ENCODE results near the gene CBX4.

The CBX4 gene

GRCh38 chr17:79830303-79830702, 8.9 kb downstream of the CBX4 start:
- no peak for DNase-seq (ENCODE audit: low read depth, low spot score)

DNA sequence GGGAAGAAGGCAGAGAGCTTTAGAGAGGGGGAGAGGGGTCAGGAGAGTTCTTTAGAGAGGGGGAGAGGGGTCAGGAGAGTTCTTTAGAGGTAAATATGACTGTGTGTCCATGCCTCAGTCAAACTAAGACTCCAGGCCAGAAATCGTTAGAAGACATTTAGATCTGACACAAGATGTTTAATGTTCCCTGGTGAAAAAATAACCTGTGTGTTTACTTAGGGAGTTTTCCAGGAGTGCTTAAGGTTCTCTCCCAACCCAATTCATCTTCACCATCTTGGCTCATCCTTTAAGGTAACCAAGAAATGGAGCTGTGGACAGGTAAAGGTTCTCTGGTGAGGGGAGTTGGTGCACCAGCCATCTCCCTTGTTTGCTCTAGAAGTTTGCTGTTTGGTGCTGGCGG, 9.8 kb downstream of the CBX4 start:
- DNase-seq (ENCODE audit: low read depth, low spot score), result no peak

DNA sequence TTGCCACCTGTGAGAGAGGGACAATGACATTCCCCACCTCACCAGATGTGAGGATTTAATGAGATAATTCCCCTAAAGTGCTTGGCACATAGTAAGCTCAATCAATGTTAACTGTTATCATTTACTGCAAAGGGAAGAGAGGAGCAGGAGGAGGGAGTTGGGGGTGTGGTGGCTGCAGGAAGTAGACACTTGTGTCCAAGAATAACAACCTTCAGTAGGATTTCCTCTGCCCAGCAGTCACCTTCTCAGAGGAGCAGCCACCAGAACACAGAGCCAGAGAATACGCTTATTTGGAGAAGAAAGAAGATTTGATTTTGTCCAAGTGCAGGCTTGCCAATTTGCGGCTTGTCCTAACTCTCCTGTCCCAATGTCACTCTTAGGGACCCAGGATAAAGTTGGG, 10.2 kb downstream of the CBX4 start:
- no peak for DNase-seq (ENCODE audit: low read depth, low spot score)

DNA sequence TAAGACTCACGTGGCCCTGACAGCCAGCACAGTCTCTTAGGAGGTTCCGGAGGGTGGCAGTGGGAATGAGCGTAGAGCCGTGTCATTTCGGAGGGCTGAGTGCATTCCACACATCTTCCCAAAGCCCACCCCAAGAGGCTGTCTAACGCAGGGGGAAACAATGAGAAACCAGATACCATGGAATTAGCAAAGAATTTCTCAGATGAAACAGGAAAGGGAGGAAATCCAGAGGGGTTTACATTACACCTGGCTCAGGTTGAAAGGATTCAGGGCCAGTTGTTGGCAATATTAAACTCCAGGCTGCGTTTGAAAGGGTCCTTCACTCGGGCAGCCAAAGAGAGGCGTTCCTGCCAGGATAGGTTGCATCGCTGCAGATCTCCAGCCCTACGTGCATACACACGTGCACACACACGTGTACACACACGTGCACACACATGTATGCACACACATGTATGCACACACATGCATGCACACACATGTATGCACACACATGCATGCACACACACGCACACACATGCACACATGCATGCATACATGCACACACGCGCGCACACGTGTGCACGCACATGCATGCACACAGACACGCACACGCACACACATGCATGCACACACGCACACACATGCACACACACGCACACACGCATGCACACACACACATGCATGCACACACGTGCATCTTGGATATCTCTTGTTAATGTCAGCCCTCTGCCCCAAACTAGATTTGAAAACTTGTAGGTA, 12.2 kb downstream of the CBX4 start:
- DNase-seq (ENCODE audit: low read depth, low spot score), result no peak

- DNase-seq (ENCODE audit: low read depth, low spot score), result no peak
Observed at GRCh38 chr17:79826204-79826680, 13.0 kb downstream of the CBX4 start.

DNA sequence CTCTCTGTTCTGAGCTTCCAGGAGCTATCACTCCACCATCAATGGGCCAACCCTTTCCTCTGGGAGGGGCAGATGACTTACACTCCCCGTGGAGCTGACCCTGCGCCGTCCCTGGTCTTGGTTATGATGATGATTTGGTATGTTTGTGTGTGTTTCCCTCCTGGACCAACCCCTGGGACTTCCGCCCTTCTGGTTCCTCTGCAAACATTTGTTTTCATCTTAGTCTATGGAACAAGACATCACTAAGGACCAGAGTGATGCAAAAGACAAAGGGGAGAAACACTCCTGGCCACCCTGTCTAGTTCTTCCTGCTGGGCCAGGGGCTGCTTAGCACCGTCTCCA, 13.7 kb downstream of the CBX4 start:
- DNase-seq (ENCODE audit: low read depth, low spot score), result no peak

DNA sequence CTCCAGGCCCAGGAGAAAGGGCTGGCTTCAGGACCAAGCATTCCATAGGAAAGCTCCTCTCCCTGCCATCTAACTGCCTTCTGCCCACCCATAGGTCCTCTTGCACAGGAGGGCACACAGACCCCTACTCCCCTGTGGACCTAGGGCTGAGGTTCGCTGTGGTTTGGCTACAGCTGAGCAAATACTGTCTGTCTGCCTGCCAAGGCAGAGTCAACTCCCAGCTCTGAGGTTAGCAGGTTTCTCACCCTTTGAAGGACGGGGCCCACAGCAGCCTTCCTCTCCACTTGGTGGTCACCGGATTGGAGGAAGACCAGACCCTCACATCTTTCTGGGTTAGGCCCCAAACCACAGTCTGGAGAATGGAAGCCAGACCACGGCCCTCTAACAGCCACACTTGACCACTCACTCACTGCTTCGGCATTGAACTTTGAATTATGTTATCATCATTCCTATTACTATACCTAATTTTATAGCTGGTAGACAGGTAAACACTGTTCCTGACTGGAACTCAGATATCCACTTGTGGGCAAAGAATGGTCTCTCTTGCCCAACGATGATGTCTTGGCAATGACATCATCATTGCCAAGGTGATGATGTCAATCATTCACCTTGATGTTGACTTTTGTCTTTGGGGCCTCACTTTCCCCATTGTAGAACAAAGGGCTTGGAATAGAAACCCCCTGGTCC, 14.2 kb downstream of the CBX4 start:
- DNase-seq (ENCODE audit: low read depth, low spot score), result no peak

- DNase-seq (ENCODE audit: low read depth, low spot score), result no peak
Observed at GRCh38 chr17:79824234-79824633, 15.0 kb downstream of the CBX4 start.

DNA sequence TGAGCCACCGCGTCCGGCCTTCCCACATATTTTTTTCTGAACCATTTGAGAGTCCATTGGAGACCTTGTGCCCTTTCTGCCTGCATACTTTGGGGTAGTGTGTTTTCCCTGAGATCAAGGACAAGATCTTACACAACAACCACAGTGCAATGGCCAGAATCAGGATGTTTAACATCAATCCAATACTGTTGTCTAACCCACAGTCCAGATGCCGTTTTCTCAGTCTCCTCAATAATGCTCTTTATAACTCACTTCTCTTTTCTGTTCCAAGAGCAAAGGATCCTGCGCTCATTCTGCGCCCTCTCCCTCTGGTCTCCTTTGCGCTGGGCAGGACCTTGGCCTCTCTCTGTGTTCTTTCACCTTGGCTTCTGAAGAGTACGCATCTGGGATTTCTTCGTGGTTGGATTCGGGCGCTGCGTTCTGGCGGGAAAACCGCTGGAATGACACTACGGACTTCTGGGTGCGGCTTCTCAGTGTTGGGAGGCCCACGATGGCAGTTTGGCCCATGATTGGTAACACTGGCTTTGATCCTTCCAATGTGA, 16.6 kb downstream of the CBX4 start:
- DNase-seq (ENCODE audit: low read depth, low spot score), result no peak

- no peak for DNase-seq (ENCODE audit: low read depth, low spot score)
Observed at GRCh38 chr17:79821331-79822095, 17.7 kb downstream of the CBX4 start.

- no peak for DNase-seq (ENCODE audit: low read depth, low spot score)
Observed at GRCh38 chr17:79820959-79821330, 18.3 kb downstream of the CBX4 start.

- DNase-seq (ENCODE audit: low read depth, low spot score), result no peak
Observed at GRCh38 chr17:79819534-79820276, 19.5 kb downstream of the CBX4 start.

DNA sequence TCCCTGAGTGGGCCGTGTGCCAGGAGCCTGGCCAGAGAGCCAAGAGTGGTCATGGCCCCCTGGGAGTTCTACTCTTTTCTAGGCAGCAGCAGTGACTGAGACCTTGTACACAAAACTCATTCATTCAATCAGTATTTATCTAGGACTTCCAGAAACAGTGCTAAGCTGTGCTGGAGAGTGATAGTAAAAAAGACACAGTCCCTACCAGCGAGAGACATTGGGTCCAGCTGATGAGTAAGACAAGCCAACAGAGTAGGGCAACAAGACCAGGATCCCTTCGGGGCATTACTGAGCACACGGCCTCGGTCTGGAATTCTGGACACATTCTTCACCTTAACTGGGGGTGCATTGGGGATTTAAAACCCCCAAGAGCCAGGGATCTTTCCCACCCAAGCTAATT, 20.2 kb downstream of the CBX4 start:
- DNase-seq (ENCODE audit: low read depth, low spot score), result no peak

DNA sequence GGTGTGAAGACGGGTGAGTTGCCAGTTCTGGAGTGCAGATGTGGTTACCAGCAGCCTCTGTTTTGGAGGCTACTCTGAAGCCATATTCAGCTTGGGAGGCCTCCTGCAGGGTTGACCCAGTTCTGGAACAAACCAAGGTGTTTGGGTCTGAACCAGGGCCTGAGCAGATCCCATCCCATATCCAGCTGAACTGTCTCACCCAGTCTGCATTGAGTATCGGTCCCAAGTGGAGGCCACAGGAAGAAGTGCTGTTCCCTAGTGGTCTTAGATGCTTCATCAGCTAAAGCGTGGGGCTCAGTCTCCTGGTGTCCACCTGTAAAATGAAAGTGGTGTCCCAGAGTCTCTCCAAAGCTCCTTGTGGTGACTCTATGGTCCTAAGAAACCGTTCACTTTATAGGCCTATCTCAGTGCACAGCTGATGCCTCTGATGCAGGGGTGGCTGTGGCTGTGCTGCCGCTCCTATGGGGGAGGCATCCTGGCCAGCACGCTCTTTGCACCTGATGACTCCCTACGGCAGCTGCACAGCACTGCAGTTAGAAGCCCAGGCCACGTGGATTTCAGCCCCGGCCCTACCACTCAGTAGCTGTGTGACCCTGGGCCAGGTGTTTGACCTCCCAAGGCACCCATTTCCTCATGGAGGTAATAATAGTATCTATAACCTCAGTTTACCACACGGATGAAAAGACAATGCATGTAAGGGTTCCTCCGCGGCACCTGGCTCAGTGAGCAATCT, 21.0 kb downstream of the CBX4 start:
- no peak for DNase-seq (ENCODE audit: low read depth, low spot score)

- DNase-seq (ENCODE audit: low read depth, low spot score), result peak; percentile 10
Observed at GRCh38 chr17:79815836-79816461, 23.3 kb downstream of the CBX4 start.

GRCh38 chr17:79814974-79815835, 24.0 kb downstream of the CBX4 start:
- peak; percentile 46 for DNase-seq (ENCODE audit: low read depth, low spot score)

- DNase-seq (ENCODE audit: low read depth, low spot score), result peak; percentile 47
Observed at GRCh38 chr17:79814127-79814973, 24.9 kb downstream of the CBX4 start.

GRCh38 chr17:79813297-79814126, 25.7 kb downstream of the CBX4 start:
- no peak for DNase-seq (ENCODE audit: low read depth, low spot score)
